Measurements from ENCODE around the gene NUDT16L1. TPM values are rescaled to one million over a fixed set of nuclear protein-coding genes. Genes with fewer than 3 reads are reported as not detected.
A peak's percentile ranks its signal among the peaks of the same experiment; 100 is the strongest.

Gene NUDT16L1
- total RNA-seq, 3 donors from 2014 or later = 22.4 to 38.0 (median 32.3) TPM

- intact Hi-C loops (cut with DNase I; ENCODE audit: low total_unique reads) = no loop called here
- H3K27me3 ChIP-seq = no peaks in the 10 kb centered on the region
- no peak overlapping the region for H3K4me3 ChIP-seq
- no peak overlapping the region for H3K27ac ChIP-seq
- TF ChIP-seq, protein P1, sequence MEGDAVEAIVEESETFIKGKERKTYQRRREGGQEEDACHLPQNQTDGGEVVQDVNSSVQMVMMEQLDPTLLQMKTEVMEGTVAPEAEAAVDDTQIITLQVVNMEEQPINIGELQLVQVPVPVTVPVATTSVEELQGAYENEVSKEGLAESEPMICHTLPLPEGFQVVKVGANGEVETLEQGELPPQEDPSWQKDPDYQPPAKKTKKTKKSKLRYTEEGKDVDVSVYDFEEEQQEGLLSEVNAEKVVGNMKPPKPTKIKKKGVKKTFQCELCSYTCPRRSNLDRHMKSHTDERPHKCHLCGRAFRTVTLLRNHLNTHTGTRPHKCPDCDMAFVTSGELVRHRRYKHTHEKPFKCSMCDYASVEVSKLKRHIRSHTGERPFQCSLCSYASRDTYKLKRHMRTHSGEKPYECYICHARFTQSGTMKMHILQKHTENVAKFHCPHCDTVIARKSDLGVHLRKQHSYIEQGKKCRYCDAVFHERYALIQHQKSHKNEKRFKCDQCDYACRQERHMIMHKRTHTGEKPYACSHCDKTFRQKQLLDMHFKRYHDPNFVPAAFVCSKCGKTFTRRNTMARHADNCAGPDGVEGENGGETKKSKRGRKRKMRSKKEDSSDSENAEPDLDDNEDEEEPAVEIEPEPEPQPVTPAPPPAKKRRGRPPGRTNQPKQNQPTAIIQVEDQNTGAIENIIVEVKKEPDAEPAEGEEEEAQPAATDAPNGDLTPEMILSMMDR (IDR thresholded peaks at IDR 0.05) = no peak
- no peak for TF ChIP-seq POLR2A (IDR thresholded peaks at IDR 0.05)
- no peaks in the 10 kb centered on the region for H3K36me3 ChIP-seq
- H3K4me1 ChIP-seq = peaks cover 0 to 15% of the 10 kb centered on the region in 2 donors
- no peaks in the 10 kb centered on the region for H3K9me3 ChIP-seq
- no peak for DNase-seq (ENCODE audit: low spot score in 2 of 2)
Measured at GRCh38 chr16:4656695-4657686, 36.4 kb upstream of the NUDT16L1 start.

- intact Hi-C loops (cut with DNase I; ENCODE audit: low total_unique reads) = no loop called here
- Histone ChIP-seq H3K4me3 (no peak overlapping the region), H3K36me3 (no peaks in the 10 kb centered on the region), H3K27ac (peak overlapping the region in 1 of 2 donors; percentile 38), H3K4me1 (peaks cover 0 to 15% of the 10 kb centered on the region in 2 donors), H3K27me3 (no peaks in the 10 kb centered on the region), H3K9me3 (no peaks in the 10 kb centered on the region)
- TF ChIP-seq, protein P1 (IDR thresholded peaks at IDR 0.05) = no peak
- TF ChIP-seq POLR2A (IDR thresholded peaks at IDR 0.05) (no peak), POLR2AphosphoS5 (IDR thresholded peaks at IDR 0.05) (no peak)
- no peak for DNase-seq (ENCODE audit: low spot score in 2 of 2)
Measured at GRCh38 chr16:4659363-4660353, 33.7 kb upstream of the NUDT16L1 start.

GRCh38 chr16:4660454-4661007, 32.8 kb upstream of the NUDT16L1 start:
- DNase-seq (ENCODE audit: low spot score in 2 of 2) = peak in 1 of 2 donors; percentile 48
- intact Hi-C loops (cut with DNase I; ENCODE audit: low total_unique reads) = no loop called here
- Histone ChIP-seq H3K4me3 (no peak overlapping the region), H3K4me1 (peaks cover 0 to 15% of the 10 kb centered on the region in 2 donors), H3K36me3 (no peaks in the 10 kb centered on the region), H3K27me3 (no peaks in the 10 kb centered on the region), H3K27ac (peak overlapping the region in 1 of 2 donors; percentile 38), H3K9me3 (no peaks in the 10 kb centered on the region)
- TF ChIP-seq POLR2A (IDR thresholded peaks at IDR 0.05) (no peak), POLR2AphosphoS5 (IDR thresholded peaks at IDR 0.05) (no peak)
- TF ChIP-seq, protein P1 (IDR thresholded peaks at IDR 0.05) = no peak

- H3K4me1 ChIP-seq = peaks cover 0 to 15% of the 10 kb centered on the region in 2 donors
- intact Hi-C loops (cut with DNase I; ENCODE audit: low total_unique reads) = no loop called here
- TF ChIP-seq, protein P1 (IDR thresholded peaks at IDR 0.05) = no peak
- TF ChIP-seq POLR2AphosphoS5 (IDR thresholded peaks at IDR 0.05) (no peak), POLR2A (IDR thresholded peaks at IDR 0.05) (no peak)
- H3K9me3 ChIP-seq = no peaks in the 10 kb centered on the region
- DNase-seq (ENCODE audit: low spot score in 2 of 2) = no peak
- no peaks in the 10 kb centered on the region for H3K36me3 ChIP-seq
- H3K27ac ChIP-seq = peak overlapping the region in 1 of 2 donors; percentile 3
- no peak overlapping the region for H3K4me3 ChIP-seq
- no peaks in the 10 kb centered on the region for H3K27me3 ChIP-seq
Measured at GRCh38 chr16:4661661-4662060, 31.7 kb upstream of the NUDT16L1 start.

Measured in breast epithelium (tissue), 4 donors.